NCI-H510A treated with DMSO at 0.1 percent for 48 hours (cell line): ENCODE data around the gene LHFPL3.
"Not testable (repeated sequence)": the region's sequence is repeated elsewhere in the genome, so short reads cannot be mapped to it uniquely, and the experiment has no call there.

Source experiments
- DNase-seq: peaks from one replicate; lab custom pipeline; 2025; lab: John Stamatoyannopoulos, UW

Gene LHFPL3

GRCh38 chr7:104482362-104483037 is 154.1 kb downstream of the LHFPL3 start:
- peak; percentile 75 for DNase-seq

DNA sequence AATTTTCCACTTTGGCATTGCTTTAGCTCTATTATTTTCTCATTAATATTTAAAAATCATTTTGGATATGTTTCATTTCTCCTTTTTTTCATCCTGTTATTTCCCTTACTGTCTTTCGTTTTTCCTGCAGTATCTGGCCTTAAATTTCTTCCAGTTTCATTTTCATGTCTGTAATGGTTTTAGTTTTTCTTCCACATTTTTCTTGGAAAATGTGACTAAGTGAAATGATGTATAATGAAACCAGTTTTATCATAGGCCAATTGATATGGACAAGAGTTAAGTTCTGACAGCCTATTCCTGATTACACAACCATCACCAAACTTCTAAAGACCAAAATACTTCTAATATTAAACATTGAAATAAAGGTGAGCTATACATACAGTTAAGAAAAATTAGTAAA is 158.5 kb downstream of the LHFPL3 start:
- DNase-seq, result no peak

- no peak for DNase-seq
These were observed 159.2 kb downstream of the LHFPL3 start for GRCh38 chr7:104487642-104488041.

GRCh38 chr7:104497379-104497967 is 169.1 kb downstream of the LHFPL3 start:
- DNase-seq, result no peak

DNA sequence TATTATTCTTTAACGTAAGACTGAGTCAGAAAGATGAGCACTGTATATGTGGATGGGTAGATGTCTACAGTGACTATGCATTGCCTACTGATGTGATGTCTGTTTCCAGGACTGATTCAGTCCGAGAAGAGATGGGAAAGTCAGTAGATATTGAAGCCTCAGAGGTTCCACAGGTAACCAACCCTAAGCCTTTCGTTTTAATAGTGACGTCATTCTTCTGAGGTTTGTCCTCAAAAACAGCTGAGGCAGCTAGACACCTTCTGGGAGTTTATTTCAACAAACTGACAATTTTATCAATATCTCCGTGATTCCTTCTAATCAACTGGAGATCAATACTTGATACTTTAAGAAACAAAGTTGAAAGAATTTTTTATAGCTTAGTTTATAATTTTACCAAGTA is 171.6 kb downstream of the LHFPL3 start:
- no peak for DNase-seq

GRCh38 chr7:104509874-104510273 is 181.5 kb downstream of the LHFPL3 start:
- DNase-seq, result no peak

GRCh38 chr7:104524853-104525252 is 196.4 kb downstream of the LHFPL3 start:
- DNase-seq, result no peak

- DNase-seq, result no peak
These were observed 199.7 kb downstream of the LHFPL3 start for GRCh38 chr7:104528142-104528541.

- no peak for DNase-seq
These were observed 201.2 kb downstream of the LHFPL3 start for GRCh38 chr7:104529567-104529966.

DNA sequence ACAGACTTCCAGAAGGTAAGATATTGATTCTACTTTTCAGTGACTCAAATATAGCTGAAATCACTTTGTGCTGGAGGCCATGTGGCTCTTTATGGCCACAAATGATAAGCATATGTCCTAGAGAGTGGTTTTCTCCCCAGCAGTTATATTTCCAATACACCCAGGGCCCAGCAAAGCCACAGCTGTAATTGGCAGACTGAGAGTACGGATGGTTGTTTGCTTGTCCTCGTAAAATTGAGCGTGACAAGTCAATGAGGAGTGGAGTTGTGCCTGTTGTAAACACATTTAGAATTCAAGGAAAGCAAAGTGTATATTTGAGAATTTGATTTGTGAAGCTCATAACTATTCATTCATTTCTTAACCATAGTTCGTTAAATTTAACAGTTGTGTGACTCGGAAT is 201.8 kb downstream of the LHFPL3 start:
- peak; percentile 29 for DNase-seq

DNA sequence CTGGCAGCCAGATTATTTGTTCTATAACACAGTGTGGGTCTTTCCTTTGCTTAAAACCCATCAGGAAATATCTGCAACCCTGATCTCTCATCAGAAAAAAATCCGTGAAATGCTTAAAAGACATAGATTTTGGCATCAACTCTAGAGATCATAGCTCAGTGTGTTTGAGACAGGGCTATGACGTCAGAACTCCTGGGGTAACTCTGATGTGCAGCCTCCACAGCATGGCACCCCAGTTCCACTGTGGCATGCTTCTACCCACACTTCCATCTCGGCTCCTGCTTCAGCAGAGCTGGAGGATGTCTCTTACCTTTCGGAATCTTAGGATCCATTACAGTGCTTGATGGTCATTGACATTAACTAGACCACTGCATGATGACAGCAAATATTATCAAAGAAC is 205.7 kb downstream of the LHFPL3 start:
- DNase-seq, result no peak

GRCh38 chr7:104535841-104536240 is 207.4 kb downstream of the LHFPL3 start:
- DNase-seq, result no peak

DNA sequence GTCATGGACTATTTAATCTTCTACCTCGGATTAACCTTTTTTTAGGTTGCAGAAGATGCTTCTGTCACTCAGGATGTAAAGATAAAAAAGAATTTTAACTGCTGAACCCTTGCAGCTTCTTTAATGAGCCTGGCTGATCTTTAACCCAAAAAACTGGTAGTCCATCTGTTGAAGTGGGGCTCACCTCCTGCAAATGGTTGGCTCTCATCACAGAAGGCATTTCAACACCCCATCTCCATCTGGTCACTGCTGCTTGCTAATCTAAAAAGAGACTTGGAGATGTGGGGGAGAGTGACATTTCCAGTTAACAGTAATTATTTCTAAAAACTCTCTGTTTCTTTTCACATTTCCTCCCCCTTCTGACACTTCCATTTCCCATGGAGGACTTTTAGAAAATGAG is 208.6 kb downstream of the LHFPL3 start:
- DNase-seq, result no peak

DNA sequence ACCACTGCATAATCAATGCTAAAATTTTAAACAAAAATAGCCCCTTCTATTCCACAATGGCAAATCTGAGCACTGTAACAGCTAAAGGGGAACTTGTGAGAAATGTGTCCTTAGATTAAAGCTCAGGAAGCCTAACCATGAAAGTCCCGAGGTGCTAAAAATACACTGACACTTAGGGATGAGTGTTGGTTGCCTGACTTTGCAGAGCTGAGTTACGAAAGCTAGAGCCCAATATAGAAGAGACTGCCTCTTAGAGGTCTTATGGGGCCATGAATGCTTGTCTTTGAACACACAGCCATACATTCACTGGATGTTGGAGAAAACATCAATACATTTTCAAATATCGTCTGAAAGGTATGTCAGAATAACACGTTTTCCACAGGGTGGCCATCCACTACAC is 209.7 kb downstream of the LHFPL3 start:
- DNase-seq, result no peak

DNA sequence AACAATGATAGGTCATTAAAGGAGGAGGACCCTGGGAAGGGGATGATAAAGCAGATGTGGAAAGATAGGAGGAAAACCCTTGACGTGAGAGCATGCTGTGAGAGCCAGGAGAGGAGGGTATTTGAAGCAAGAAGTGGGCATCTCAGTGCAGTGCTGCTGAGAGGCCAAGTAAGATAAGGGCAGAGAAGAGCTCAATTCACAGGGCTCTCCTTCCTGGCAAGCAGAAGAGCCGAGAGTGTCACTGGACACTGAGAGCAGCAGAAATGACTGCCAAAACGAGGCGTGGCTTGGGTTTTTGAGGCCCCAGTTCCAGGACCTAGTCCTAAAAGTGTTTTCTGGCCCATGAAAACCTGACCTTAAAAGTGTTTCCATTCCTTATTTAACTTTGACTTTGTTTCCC is 213.5 kb downstream of the LHFPL3 start:
- no peak for DNase-seq

- DNase-seq, result peak; percentile 2
These were observed 220.5 kb downstream of the LHFPL3 start for GRCh38 chr7:104548861-104549260.

DNA sequence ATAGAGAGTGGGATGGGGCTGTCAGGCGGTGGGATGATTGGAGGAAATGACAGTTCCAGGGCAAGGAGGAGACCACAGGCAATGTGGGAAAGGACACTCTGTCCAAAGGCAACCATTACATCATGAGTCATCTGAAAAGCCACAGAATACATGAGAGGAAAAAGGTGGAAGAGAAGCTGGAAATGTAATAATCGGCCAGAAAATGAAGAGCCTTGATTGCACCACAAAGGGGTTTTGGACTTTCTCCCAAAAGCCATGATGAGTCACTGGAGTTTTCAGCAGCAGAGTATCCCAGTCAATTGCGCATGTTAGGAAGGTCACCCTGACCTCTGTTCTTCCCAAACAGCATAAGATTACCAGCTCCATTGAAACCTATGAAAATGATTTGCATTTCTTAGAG is 222.0 kb downstream of the LHFPL3 start:
- DNase-seq, result no peak

DNA sequence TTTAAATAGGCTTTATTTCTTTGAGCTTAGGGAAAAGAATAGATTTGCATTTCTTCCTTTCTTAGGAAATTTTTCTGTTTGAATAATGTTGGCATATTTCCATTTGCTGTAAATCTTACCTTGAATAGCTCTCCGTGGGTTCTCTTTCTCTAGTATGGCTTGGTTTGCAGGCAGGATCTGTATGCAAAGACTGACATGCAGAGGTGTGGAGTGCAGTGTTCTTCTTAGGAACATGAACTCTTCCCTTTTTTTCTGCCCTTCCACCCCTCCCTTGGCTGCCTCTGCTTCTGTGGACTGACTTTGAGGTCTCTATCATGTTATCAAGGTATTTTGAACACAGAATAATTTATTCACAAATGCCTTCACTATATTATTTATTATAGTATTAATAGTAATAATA is 222.8 kb downstream of the LHFPL3 start:
- DNase-seq, result no peak

GRCh38 chr7:104552102-104552501 is 223.7 kb downstream of the LHFPL3 start:
- no peak for DNase-seq

DNA sequence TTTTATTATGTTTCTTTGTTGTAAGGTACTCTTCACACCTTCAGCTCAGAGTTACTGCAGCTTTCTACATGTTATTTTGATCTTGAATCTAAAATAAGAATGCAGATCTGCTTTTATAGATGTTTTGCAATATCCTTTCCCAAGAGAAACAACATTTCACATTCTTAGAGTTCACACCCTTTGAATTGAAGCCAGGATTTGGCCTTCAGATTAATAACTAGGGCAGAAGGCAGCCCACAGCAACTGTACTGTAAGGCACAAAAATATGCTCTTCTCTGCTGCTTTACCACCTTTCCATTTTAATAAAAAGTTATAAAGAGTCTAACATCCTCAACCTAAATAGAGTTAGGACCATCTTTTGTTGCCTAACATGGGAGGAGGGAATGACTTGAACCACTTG is 224.7 kb downstream of the LHFPL3 start:
- no peak for DNase-seq

GRCh38 chr7:104563350-104563901 is 235.0 kb downstream of the LHFPL3 start:
- DNase-seq, result not testable (repeated sequence)

DNA sequence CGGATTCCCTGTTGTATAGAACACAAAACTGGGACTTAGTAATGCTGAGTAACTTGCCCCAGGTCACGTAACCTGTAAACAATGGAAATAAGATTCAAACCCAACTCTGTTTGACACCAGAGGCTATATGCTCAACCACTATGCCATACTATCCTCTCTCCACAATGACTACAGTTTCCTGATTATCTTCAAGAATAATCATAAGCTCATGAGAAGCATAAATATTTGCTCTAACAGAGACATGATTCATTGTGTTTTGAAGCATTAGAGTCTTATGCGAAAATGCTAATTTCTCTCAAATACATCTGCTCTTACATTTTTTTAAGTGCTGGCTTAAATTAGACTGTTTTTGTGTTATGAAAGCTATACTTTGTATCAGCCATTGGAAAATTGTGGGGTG is 241.3 kb downstream of the LHFPL3 start:
- DNase-seq, result no peak

DNA sequence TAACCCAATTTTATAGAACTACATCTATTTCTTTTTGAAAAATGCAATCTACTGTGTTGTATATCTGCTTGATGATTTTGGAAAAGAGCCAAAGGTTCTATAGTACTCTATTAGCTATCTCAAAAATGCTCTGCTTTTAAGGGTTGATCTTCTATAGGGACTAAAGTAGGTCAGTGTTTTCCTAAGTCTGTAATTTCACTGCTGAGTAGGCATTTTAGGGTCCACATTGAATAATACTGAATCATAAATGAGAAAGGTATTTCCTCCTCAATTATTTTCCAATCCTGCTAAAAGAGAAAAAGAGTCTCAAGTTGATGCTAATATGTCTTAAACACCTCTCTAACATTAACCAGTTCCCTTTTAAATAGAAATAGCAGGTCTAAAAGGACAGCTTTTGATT is 244.2 kb downstream of the LHFPL3 start:
- DNase-seq, result no peak

- DNase-seq, result no peak
These were observed 256.2 kb downstream of the LHFPL3 start for GRCh38 chr7:104584620-104585019.
